ENCODE results near the gene ZBTB49. TPM values are rescaled to one million over a fixed set of nuclear protein-coding genes. Genes with fewer than 3 reads are reported as not detected.

Gene ZBTB49
- total and polyA plus RNA-seq, 2 of the 13 experiments (the other 11 are each of a cell fraction or from before 2014, with no cell fraction given), result 3.3 to 4.3 TPM

GRCh38 chr4:4248029-4248884, 41.8 kb upstream of the ZBTB49 start, which contains the start of gene TMEM128 (continued):
- TF ChIP-seq GTF2F1 (IDR thresholded peaks at IDR 0.05; ENCODE audit: low read length) (no peak), SIX1 (CRISPR knock-in tag; IDR thresholded peaks at IDR 0.05; ENCODE audit: borderline replicate concordance) (peak; percentile 5; the same call in 1 of the 2 replicates), CAMTA2 (CRISPR knock-in tag; IDR thresholded peaks at IDR 0.05; ENCODE audit: borderline replicate concordance) (no peak; the same call in 1 of the 2 replicates), HNRNPLL (IDR thresholded peaks at IDR 0.05; ENCODE audit: low read depth, low read length, poor library complexity, severe bottlenecking) (peak; percentile 74), ZMAT3 (CRISPR knock-in tag; conservative IDR thresholded peaks at IDR 0.05) (peak; percentile 81; the same call in 1 of the 2 replicates), ZNF232 (CRISPR knock-in tag; IDR thresholded peaks at IDR 0.05; ENCODE audit: borderline replicate concordance) (peak; percentile 77; the same call in 1 of the 2 replicates), LRRFIP1 (CRISPR knock-in tag; conservative IDR thresholded peaks at IDR 0.05) (no peak), ZSCAN31 (CRISPR knock-in tag; IDR thresholded peaks at IDR 0.05; ENCODE audit: low read depth) (no peak), TIGD3 (CRISPR knock-in tag; IDR thresholded peaks at IDR 0.05; ENCODE audit: borderline replicate concordance) (no peak), ZBTB25 (CRISPR knock-in tag; IDR thresholded peaks at IDR 0.05) (peak; percentile 61; the same call in 1 of the 2 replicates), FOXA3 (CRISPR knock-in tag; IDR thresholded peaks at IDR 0.05) (peak; percentile 38; the same call in 1 of the 2 replicates), NR2F1 (CRISPR knock-in tag; IDR thresholded peaks at IDR 0.05) (no peak), KMT2A (CRISPR knock-in tag; IDR thresholded peaks at IDR 0.05) (peak; percentile 91), ZNF180 (CRISPR knock-in tag; IDR thresholded peaks at IDR 0.05; ENCODE audit: borderline replicate concordance, low read depth) (no peak), BHLHE40 (IDR thresholded peaks at IDR 0.05; ENCODE audit: low read length) (no peak), ZNF30 (CRISPR knock-in tag; IDR thresholded peaks at IDR 0.05) (0 out of 2 replicates have a peak, but pooled peaks have one; percentile 68), ZBTB21 (CRISPR knock-in tag; IDR thresholded peaks at IDR 0.05) (peak; percentile 66; the same call in 1 of the 2 replicates), MIXL1 (CRISPR knock-in tag; IDR thresholded peaks at IDR 0.05) (no peak; the same call in 1 of the 2 replicates)
